HepG2 (cell line): ENCODE results near the gene FADD.

Source experiments
- CERS6 ChIP-seq: sonication (generic); formaldehyde crosslinking; IDR thresholded peaks from 2 replicates; pipeline ENCODE4 v1.5.0; 2020; ENCODE audit warnings: missing genetic modification reagents
- RXRB ChIP-seq: IDR thresholded peaks from 2 replicates; pipeline ENCODE4 v1.6.1; 2016; ENCODE audit warnings: borderline replicate concordance, missing genetic modification reagents, missing compliant biosample characterization
- SMC3 ChIP-seq: IDR thresholded peaks from 2 replicates; pipeline ENCODE4 v1.6.1; 2011; ENCODE audit warnings: low read length, improper control_type of control experiment
- SRSF1 ChIP-seq: fragments of 200-400 bp; formaldehyde crosslinking; optimal IDR thresholded peaks from 2 replicates; pipeline ENCODE3; 2017; ENCODE audit warnings: mild to moderate bottlenecking, low read depth, low read length, moderate library complexity
- ZNF143 ChIP-seq: sonication (generic); formaldehyde crosslinking; IDR thresholded peaks from 2 replicates; pipeline ENCODE4 v1.4.0; 2020; ENCODE audit warnings: missing genetic modification reagents
- ZNF639 ChIP-seq: conservative IDR thresholded peaks from 2 replicates; pipeline ENCODE4 v1.6.1; 2018; ENCODE audit warnings: missing genetic modification reagents
- TF ChIP-seq, protein P1 (sequence below): sonication (generic); formaldehyde crosslinking; IDR thresholded peaks from 2 replicates; pipeline ENCODE4 v1.5.0; 2020; ENCODE audit warnings: missing genetic modification reagents
- TF ChIP-seq, protein P2 (sequence below), 2 experiments: sonication (generic) in 1 of 2; formaldehyde crosslinking in 1 of 2; IDR thresholded peaks; 2 replicates each; pipeline versions ENCODE4 v1.4.0 to v1.6.1; 2016 to 2020; ENCODE audit warnings: borderline replicate concordance in 1 of 2, low read depth in 1 of 2, mild to moderate bottlenecking in 1 of 2, missing genetic modification reagents in 1 of 2

- TF ChIP-seq ZNF639 (no peak), ZNF143 (CRISPR knock-in tag) (no peak), CERS6 (CRISPR knock-in tag) (no peak), SMC3 (no peak), SRSF1 (no peak), RXRB (CRISPR knock-in tag) (no peak)
- TF ChIP-seq, protein P1, sequence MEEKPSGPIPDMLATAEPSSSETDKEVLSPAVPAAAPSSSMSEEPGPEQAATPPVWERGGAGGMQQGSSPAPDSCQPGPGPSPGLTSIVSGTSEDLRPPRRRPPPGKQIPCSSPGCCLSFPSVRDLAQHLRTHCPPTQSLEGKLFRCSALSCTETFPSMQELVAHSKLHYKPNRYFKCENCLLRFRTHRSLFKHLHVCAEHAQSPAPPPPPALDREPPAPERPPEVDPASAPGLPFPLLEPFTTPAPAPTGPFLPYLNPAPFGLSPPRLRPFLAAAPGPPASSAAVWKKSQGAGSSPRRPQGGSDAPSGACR (CRISPR knock-in tag): no peak
- TF ChIP-seq, protein P2, sequence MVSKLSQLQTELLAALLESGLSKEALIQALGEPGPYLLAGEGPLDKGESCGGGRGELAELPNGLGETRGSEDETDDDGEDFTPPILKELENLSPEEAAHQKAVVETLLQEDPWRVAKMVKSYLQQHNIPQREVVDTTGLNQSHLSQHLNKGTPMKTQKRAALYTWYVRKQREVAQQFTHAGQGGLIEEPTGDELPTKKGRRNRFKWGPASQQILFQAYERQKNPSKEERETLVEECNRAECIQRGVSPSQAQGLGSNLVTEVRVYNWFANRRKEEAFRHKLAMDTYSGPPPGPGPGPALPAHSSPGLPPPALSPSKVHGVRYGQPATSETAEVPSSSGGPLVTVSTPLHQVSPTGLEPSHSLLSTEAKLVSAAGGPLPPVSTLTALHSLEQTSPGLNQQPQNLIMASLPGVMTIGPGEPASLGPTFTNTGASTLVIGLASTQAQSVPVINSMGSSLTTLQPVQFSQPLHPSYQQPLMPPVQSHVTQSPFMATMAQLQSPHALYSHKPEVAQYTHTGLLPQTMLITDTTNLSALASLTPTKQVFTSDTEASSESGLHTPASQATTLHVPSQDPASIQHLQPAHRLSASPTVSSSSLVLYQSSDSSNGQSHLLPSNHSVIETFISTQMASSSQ (IDR thresholded peaks at IDR 0.05; ENCODE audit: low read depth): no peak
- TF ChIP-seq, protein P2 (CRISPR knock-in tag; IDR thresholded peaks at IDR 0.05; ENCODE audit: borderline replicate concordance): no peak
Measured at GRCh38 chr11:70204466-70204799, 1.3 kb downstream of the FADD start.
